ENCODE measurements around the gene ITK.

DNA sequence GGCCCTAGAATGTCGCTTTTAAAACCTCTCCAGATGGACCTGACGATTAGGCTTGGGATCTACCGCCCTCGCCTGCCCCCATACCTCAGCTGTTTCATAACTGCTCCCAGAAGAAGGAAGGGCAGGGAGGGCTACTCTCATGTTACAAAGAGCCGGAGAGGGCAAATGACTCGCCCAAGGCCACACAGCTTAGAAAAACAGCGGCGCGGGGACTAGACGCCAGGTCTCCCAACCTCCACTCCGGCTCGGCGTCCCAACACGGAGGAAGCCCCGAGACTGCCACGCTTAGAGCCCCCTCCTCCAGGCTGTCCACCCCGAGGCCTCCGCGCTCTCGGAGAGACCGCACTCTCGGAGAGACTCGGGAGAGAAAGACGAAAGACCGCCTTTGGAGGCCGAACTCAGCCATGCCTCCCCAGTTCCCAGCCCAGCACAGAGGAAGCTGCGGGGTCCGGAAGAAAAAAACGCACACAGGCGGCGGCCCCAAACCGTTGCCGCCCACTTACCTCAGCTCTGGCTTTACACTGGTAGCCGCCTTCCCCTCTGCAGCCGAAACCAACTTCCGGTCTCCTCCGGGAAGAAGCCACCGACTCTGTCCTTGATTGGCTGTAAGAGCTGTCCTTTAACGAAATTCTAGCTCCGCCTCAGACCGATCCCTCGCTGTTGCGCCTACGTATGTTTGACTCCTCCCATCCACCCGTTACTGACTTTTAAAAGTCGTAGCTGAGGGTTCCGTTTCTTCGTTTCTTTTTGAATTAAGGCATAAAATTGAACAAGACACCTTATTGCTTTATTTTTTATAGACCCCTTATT lies 38.1 kb upstream of the ITK start, which contains the start of gene MED7:
- TF ChIP-seq, protein P1, sequence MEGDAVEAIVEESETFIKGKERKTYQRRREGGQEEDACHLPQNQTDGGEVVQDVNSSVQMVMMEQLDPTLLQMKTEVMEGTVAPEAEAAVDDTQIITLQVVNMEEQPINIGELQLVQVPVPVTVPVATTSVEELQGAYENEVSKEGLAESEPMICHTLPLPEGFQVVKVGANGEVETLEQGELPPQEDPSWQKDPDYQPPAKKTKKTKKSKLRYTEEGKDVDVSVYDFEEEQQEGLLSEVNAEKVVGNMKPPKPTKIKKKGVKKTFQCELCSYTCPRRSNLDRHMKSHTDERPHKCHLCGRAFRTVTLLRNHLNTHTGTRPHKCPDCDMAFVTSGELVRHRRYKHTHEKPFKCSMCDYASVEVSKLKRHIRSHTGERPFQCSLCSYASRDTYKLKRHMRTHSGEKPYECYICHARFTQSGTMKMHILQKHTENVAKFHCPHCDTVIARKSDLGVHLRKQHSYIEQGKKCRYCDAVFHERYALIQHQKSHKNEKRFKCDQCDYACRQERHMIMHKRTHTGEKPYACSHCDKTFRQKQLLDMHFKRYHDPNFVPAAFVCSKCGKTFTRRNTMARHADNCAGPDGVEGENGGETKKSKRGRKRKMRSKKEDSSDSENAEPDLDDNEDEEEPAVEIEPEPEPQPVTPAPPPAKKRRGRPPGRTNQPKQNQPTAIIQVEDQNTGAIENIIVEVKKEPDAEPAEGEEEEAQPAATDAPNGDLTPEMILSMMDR (IDR thresholded peaks at IDR 0.05) = no peak
- peak; percentile 19 for TF ChIP-seq POLR2A (IDR thresholded peaks at IDR 0.05)

Measured in testis (tissue), 2 donors.